Endothelial cell of umbilical vein (primary cell): ENCODE data around the gene MRPS26. TPM values are rescaled to one million over a fixed set of nuclear protein-coding genes. Genes with fewer than 3 reads are reported as not detected.
"Not testable (repeated sequence)": the region's sequence is repeated elsewhere in the genome, so short reads cannot be mapped to it uniquely, and the experiment has no call there.

Source experiments
- BruUV-seq: library from RNA; stranded (reverse); fragments of 400-500 nt; replicated peaks from 2 replicates; lab custom pipeline; 2021; lab: Mats Ljungman, UMichigan
- CTCF ChIA-PET: fragments of 300-600, 350-600 bp; sonication (Branson Sonifier 250); formaldehyde crosslinking; loops from one replicate; lab custom pipeline; 2021; ENCODE audit warnings: antibody characterized with exemption, inconsistent platforms; lab: Charles Lee
- POLR2A ChIA-PET: fragments of 300-600, 350-600 bp; sonication (Branson Sonifier 250); formaldehyde crosslinking; loops from one replicate; lab custom pipeline; 2021; ENCODE audit warnings: antibody characterized with exemption, inconsistent platforms; lab: Charles Lee
- DNase-seq: peaks from one replicate; pipeline ENCODE4 v3.0.0-alpha.2; 2011; ENCODE audit warnings: low read depth, low spot score
- FAIRE-seq: peaks from 2 replicates; lab custom pipeline; 2011; peaks lifted over from hg19 to GRCh38; lab: Jason Lieb, UNC
- H2AFZ ChIP-seq: 2 replicates; pipeline ENCODE4 v1.6.0; 2012; ENCODE audit warnings: low read depth, low read length, control low read depth, inconsistent platforms
- H3K27ac ChIP-seq: 2 replicates; pipeline ENCODE4 v1.5.1; 2011; ENCODE audit warnings: low read depth, mild to moderate bottlenecking, control low read depth, low read length, moderate library complexity; ENCODE audit not compliant: insufficient read depth
- H3K27me3 ChIP-seq, 2 experiments: 2 replicates each; pipeline versions ENCODE4 v1.6.0 to v1.6.1; 2011; ENCODE audit warnings: low read length in 2 of 2, mixed read lengths in 1 of 2; ENCODE audit not compliant: control insufficient read depth in 2 of 2, insufficient read depth in 2 of 2
- H3K36me3 ChIP-seq, 2 experiments: 2 replicates in 1 of 2; 3 replicates in 1 of 2; pipeline ENCODE4 v1.5.1; 2011; ENCODE audit warnings: low read length in 2 of 2, mild to moderate bottlenecking in 1 of 2, moderate library complexity in 1 of 2; ENCODE audit not compliant: control insufficient read depth in 2 of 2, insufficient read depth in 2 of 2; ENCODE audit errors: extremely low read depth in 1 of 2
- H3K4me1 ChIP-seq: 3 replicates; pipeline ENCODE4 v1.5.1; 2011; ENCODE audit warnings: mild to moderate bottlenecking, low read length; ENCODE audit not compliant: control insufficient read depth, insufficient read depth; ENCODE audit errors: extremely low read depth
- H3K4me2 ChIP-seq: 2 replicates; pipeline ENCODE4 v1.6.1; 2011; ENCODE audit warnings: low read length, control low read depth, mixed read lengths; ENCODE audit not compliant: insufficient read depth
- H3K4me3 ChIP-seq, 3 experiments: fragments of 200-600 bp in 1 of 3; sonication (generic), shearing (Covaris generic) in 1 of 3; replicated peaks in 1 of 3; 2 replicates each; pipeline ENCODE4 v1.5.1; 2011 to 2016; ENCODE audit warnings: control low read depth in 3 of 3, low read length in 3 of 3, mild to moderate bottlenecking in 2 of 3, inconsistent platforms in 1 of 3, low read depth in 1 of 3, moderate library complexity in 1 of 3; ENCODE audit not compliant: insufficient read depth in 1 of 3
- H3K79me2 ChIP-seq: 2 replicates; pipeline ENCODE4 v1.6.0; 2012; ENCODE audit warnings: low read length, inconsistent platforms; ENCODE audit not compliant: control insufficient read depth, insufficient read depth
- H3K9ac ChIP-seq: replicated peaks from 2 replicates; pipeline ENCODE3; 2011; ENCODE audit warnings: low read length, control low read depth; ENCODE audit not compliant: insufficient read depth; ENCODE audit errors: extremely low read depth
- H3K9me1 ChIP-seq: replicated peaks from 3 replicates; pipeline ENCODE4 v1.6.0; 2011; ENCODE audit warnings: mild to moderate bottlenecking, low read length; ENCODE audit not compliant: control insufficient read depth, insufficient read depth; ENCODE audit errors: extremely low read depth
- H3K9me3 ChIP-seq: replicated peaks from 2 replicates; pipeline ENCODE4 v1.5.1; 2012; ENCODE audit warnings: low read length, inconsistent platforms; ENCODE audit not compliant: control insufficient read depth, insufficient read depth
- H4K20me1 ChIP-seq: replicated peaks from 2 replicates; pipeline ENCODE3; 2011; ENCODE audit warnings: mild to moderate bottlenecking, low read length; ENCODE audit not compliant: control insufficient read depth, insufficient read depth; ENCODE audit errors: extremely low read depth
- FOS ChIP-seq: IDR thresholded peaks from 2 replicates; pipeline ENCODE4 v1.6.1; 2011; ENCODE audit warnings: mild to moderate bottlenecking, low read length, moderate library complexity, borderline replicate concordance; ENCODE audit not compliant: insufficient read depth
- GATA2 ChIP-seq: IDR thresholded peaks from 2 replicates; pipeline ENCODE4 v1.7.0; 2011; ENCODE audit warnings: low read depth, mild to moderate bottlenecking, moderate library complexity, mixed read lengths, low read length; ENCODE audit not compliant: insufficient read length, insufficient read depth
- JUN ChIP-seq: IDR thresholded peaks from 2 replicates; pipeline ENCODE4 v1.6.1; 2011; ENCODE audit warnings: borderline replicate concordance, low read depth; ENCODE audit not compliant: insufficient read length, insufficient read depth
- MAX ChIP-seq: IDR thresholded peaks from 2 replicates; pipeline ENCODE4 v1.6.1; 2011; ENCODE audit not compliant: insufficient read depth, insufficient read length
- POLR2A ChIP-seq: IDR thresholded peaks from 2 replicates; pipeline ENCODE4 v1.6.1; 2012; ENCODE audit warnings: low read depth, mild to moderate bottlenecking, control low read depth, low read length
- dilution Hi-C: fragments of 300-500 bp; cut with MboI; formaldehyde crosslinking; loops from one replicate; pipeline ENCODE4 v1.15.0; 2019; ENCODE audit warnings: low sequenced_read_pairs; ENCODE audit not compliant: extremely low pct_ligation_motif_present
- intact Hi-C: fragments of 100-400 bp; cut with micrococcal nuclease; formaldehyde crosslinking; loops from one replicate; pipeline ENCODE4 v1.10.0; 2022
- polyA plus RNA-seq, 4 experiments: library from polyadenylated mRNA; depleted of rRNA in 3 of 4; stranded (reverse) in 3 of 4; unstranded in 1 of 4; fragments of >200 nt; gene quantifications; 2 replicates each; pipeline versions ENCODE4 v1.2.1 to v1.2.3, GENCODE V29; 2011 to 2012; ENCODE audit warnings: missing spikeins in 1 of 4
- total RNA-seq: library from RNA; stranded (reverse); gene quantifications from 2 replicates; pipeline ENCODE4 v1.2.3, GENCODE V29; 2021

The MRPS26 gene
- total and polyA plus RNA-seq, 2 donors (not counting 3 experiments of a cell fraction or from before 2014, with no cell fraction given), result 41.0 to 43.9 TPM

- H3K4me3 ChIP-seq, result no peak overlapping the region
- CTCF ChIA-PET, result no interaction called here
- H3K79me2 ChIP-seq, result no peaks in the 10 kb centered on the region
- H3K9me3 ChIP-seq, result no peaks in the 10 kb centered on the region
- no TSS peak for BruUV-seq
- no peaks in the 10 kb centered on the region for H4K20me1 ChIP-seq
- no peaks in the 10 kb centered on the region for H3K9me1 ChIP-seq
- dilution Hi-C loops (no loop called here), intact Hi-C loops (no loop called here)
- POLR2A ChIA-PET, result no interaction called here
- no peaks in the 10 kb centered on the region for H3K4me1 ChIP-seq
- H3K27me3 ChIP-seq, result no peaks in the 10 kb centered on the region
- DNase-seq (no peak), FAIRE-seq (no peak)
- H3K4me2 ChIP-seq, result no peak overlapping the region
- H3K9ac ChIP-seq, result no peak overlapping the region
- peaks cover 0 to 34% of the 10 kb centered on the region in 2 experiments for H3K36me3 ChIP-seq
- no peak overlapping the region for H2AFZ ChIP-seq
- TF ChIP-seq FOS, result no peak
- H3K27ac ChIP-seq, result no peak overlapping the region
Measured at GRCh38 chr20:3021327-3021726, 24.5 kb upstream of the MRPS26 start.

GRCh38 chr20:3021777-3022176 lies 24.1 kb upstream of the MRPS26 start:
- Histone ChIP-seq H3K9ac (no peak overlapping the region), H3K79me2 (no peaks in the 10 kb centered on the region), H3K27me3 (no peaks in the 10 kb centered on the region), H3K4me1 (no peaks in the 10 kb centered on the region), H3K27ac (no peak overlapping the region), H3K4me3 (no peak overlapping the region), H3K4me2 (no peak overlapping the region), H3K9me3 (no peaks in the 10 kb centered on the region), H4K20me1 (no peaks in the 10 kb centered on the region), H3K9me1 (no peaks in the 10 kb centered on the region), H2AFZ (no peak overlapping the region), H3K36me3 (peaks cover 0 to 38% of the 10 kb centered on the region in 2 experiments)
- FAIRE-seq (no peak), DNase-seq (no peak)
- TF ChIP-seq GATA2 (no peak), JUN (no peak), POLR2A (no peak), MAX (no peak)
- ChIA-PET CTCF (no interaction called here), POLR2A (no interaction called here)
- no TSS peak for BruUV-seq
- intact Hi-C loops (no loop called here), dilution Hi-C loops (no loop called here)

- dilution Hi-C loops, H3K9me3 ChIP-seq, H3K79me2 ChIP-seq, H3K27me3 ChIP-seq, H3K4me3 ChIP-seq, intact Hi-C loops, FAIRE-seq, H3K9ac ChIP-seq, H2AFZ ChIP-seq, CTCF ChIA-PET, H3K4me1 ChIP-seq, H4K20me1 ChIP-seq, H3K27ac ChIP-seq, BruUV-seq, H3K4me2 ChIP-seq, H3K9me1 ChIP-seq, POLR2A ChIA-PET, DNase-seq: not testable (repeated sequence)
- H3K36me3 ChIP-seq, result peaks cover 0 to 42% of the 10 kb centered on the region in 2 experiments
Measured at GRCh38 chr20:3022559-3023490, 23.0 kb upstream of the MRPS26 start.
